Breast epithelium (tissue), 3 donors: ENCODE data around the gene KRABD2.

ENCODE experiments used
- POLR2A ChIP-seq: fragments of 450-650 bp; IDR thresholded peaks from one replicate; pipeline ENCODE4 v1.6.1; 2016; ENCODE audit warnings: antibody characterized with exemption, mild to moderate bottlenecking, moderate library complexity
- POLR2AphosphoS5 ChIP-seq, 3 donors: sonication (generic); formaldehyde crosslinking; IDR thresholded peaks; one replicate each; pipeline ENCODE4 v1.6.1; 2017; ENCODE audit warnings: antibody characterized with exemption in 3 of 3
- TF ChIP-seq, protein P1 (sequence below), 3 donors: fragments of 450-650 bp; IDR thresholded peaks; one replicate each; pipeline ENCODE4 v1.5.1; 2016 to 2017; ENCODE audit warnings: antibody characterized with exemption in 3 of 3, mild to moderate bottlenecking in 3 of 3, moderate library complexity in 3 of 3

- TF ChIP-seq, protein P1, sequence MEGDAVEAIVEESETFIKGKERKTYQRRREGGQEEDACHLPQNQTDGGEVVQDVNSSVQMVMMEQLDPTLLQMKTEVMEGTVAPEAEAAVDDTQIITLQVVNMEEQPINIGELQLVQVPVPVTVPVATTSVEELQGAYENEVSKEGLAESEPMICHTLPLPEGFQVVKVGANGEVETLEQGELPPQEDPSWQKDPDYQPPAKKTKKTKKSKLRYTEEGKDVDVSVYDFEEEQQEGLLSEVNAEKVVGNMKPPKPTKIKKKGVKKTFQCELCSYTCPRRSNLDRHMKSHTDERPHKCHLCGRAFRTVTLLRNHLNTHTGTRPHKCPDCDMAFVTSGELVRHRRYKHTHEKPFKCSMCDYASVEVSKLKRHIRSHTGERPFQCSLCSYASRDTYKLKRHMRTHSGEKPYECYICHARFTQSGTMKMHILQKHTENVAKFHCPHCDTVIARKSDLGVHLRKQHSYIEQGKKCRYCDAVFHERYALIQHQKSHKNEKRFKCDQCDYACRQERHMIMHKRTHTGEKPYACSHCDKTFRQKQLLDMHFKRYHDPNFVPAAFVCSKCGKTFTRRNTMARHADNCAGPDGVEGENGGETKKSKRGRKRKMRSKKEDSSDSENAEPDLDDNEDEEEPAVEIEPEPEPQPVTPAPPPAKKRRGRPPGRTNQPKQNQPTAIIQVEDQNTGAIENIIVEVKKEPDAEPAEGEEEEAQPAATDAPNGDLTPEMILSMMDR (IDR thresholded peaks at IDR 0.05), result no peak
- TF ChIP-seq POLR2A, result no peak
- no peak for TF ChIP-seq POLR2AphosphoS5 (IDR thresholded peaks at IDR 0.05)
Measured at GRCh38 chr17:8419305-8419704, 42.8 kb upstream of the KRABD2 start.
